HepG2 (cell line): ENCODE measurements around the gene FAM24B. TPM values are rescaled to one million over a fixed set of nuclear protein-coding genes. Genes with fewer than 3 reads are reported as not detected.

Experiments
- ASH2L ChIP-seq: fragments of 300-600, 200-600 bp; sonication (generic); IDR thresholded peaks from 2 replicates; pipeline ENCODE4 v1.7.0; 2017; ENCODE audit warnings: low read depth, mild to moderate bottlenecking, moderate library complexity, mixed read lengths, low read length; ENCODE audit not compliant: insufficient read length
- ATRX ChIP-seq: sonication (generic); formaldehyde crosslinking; IDR thresholded peaks from 2 replicates; pipeline ENCODE4 v1.4.0; 2020; ENCODE audit warnings: missing genetic modification reagents, borderline replicate concordance
- CREBL2 ChIP-seq: sonication (generic); formaldehyde crosslinking; IDR thresholded peaks from 2 replicates; pipeline ENCODE4 v1.8.1; 2023; ENCODE audit warnings: missing genetic modification reagents, mild to moderate bottlenecking, borderline replicate concordance
- CREM ChIP-seq, 2 experiments: sonication (generic) in 1 of 2; formaldehyde crosslinking in 1 of 2; IDR thresholded peaks; 2 replicates each; pipeline versions ENCODE4 v1.4.0 to v1.6.1; 2016 to 2020; ENCODE audit warnings: antibody characterized with exemption in 1 of 2, mild to moderate bottlenecking in 1 of 2, missing genetic modification reagents in 1 of 2
- GATA4 ChIP-seq: sonication (generic); IDR thresholded peaks from 2 replicates; pipeline ENCODE4 v1.6.1; 2016; ENCODE audit warnings: antibody characterized with exemption, low read depth, borderline replicate concordance
- GATAD2A ChIP-seq: IDR thresholded peaks from 2 replicates; pipeline ENCODE4 v1.6.1; 2016
- MAF1 ChIP-seq: sonication (generic); formaldehyde crosslinking; IDR thresholded peaks from 2 replicates; pipeline ENCODE4 v1.5.0; 2020; ENCODE audit warnings: missing genetic modification reagents, borderline replicate concordance
- PLSCR1 ChIP-seq: sonication (generic); formaldehyde crosslinking; IDR thresholded peaks from 2 replicates; pipeline ENCODE4 v1.5.0; 2020; ENCODE audit warnings: missing genetic modification reagents, mild to moderate bottlenecking, borderline replicate concordance
- PTBP1 ChIP-seq: fragments of 200-400 bp; formaldehyde crosslinking; IDR thresholded peaks from 2 replicates; pipeline ENCODE4 v1.6.1; 2018; ENCODE audit warnings: low read length, low read depth; ENCODE audit not compliant: poor library complexity, severe bottlenecking
- RFX3 ChIP-seq: IDR thresholded peaks from 2 replicates; pipeline ENCODE4 v1.6.1; 2016; ENCODE audit warnings: missing biosample characterization, missing genetic modification reagents
- SRSF1 ChIP-seq: fragments of 200-400 bp; formaldehyde crosslinking; optimal IDR thresholded peaks from 2 replicates; pipeline ENCODE3; 2017; ENCODE audit warnings: mild to moderate bottlenecking, low read depth, low read length, moderate library complexity
- THYN1 ChIP-seq: sonication (generic); formaldehyde crosslinking; IDR thresholded peaks from 2 replicates; pipeline ENCODE4 v1.8.1; 2023; ENCODE audit warnings: low read depth, mild to moderate bottlenecking, moderate library complexity, missing genetic modification reagents, borderline replicate concordance
- ZNF180 ChIP-seq: sonication (generic); formaldehyde crosslinking; IDR thresholded peaks from 2 replicates; pipeline ENCODE4 v1.4.0; 2020; ENCODE audit warnings: low read depth, missing genetic modification reagents, borderline replicate concordance
- ZNF510 ChIP-seq: sonication (generic); formaldehyde crosslinking; IDR thresholded peaks from 2 replicates; pipeline ENCODE4 v1.4.0; 2020; ENCODE audit warnings: low read depth, mild to moderate bottlenecking, missing genetic modification reagents
- ZNF891 ChIP-seq: sonication (generic); formaldehyde crosslinking; IDR thresholded peaks from 2 replicates; pipeline ENCODE4 v1.5.0; 2020; ENCODE audit warnings: mild to moderate bottlenecking, missing genetic modification reagents
- polyA plus RNA-seq, 8 experiments: library from polyadenylated mRNA; depleted of rRNA in 3 of 8; stranded (reverse) in 7 of 8; unstranded in 1 of 8; fragments of >200 nt; fragmentation: Illumina TruSeq in 4 of 8; extraction: Trizol in 4 of 8; gene quantifications; 2 replicates each; pipeline versions ENCODE4 v1.2.1 to v1.2.3, GENCODE V29; 2011 to 2016; ENCODE audit warnings: low read depth in 4 of 8, missing spikeins in 1 of 8, mixed read lengths in 1 of 8; ENCODE audit not compliant: insufficient read depth in 1 of 8
- total RNA-seq, 5 experiments: library from RNA; depleted of rRNA; stranded (reverse); fragments of >200 nt; fragmentation: Illumina TruSeq; extraction: Trizol; gene quantifications; 2 replicates each; pipeline ENCODE4 v1.2.3, GENCODE V29; 2016; ENCODE audit warnings: low read depth in 1 of 5
- TF ChIP-seq, protein P1 (sequence below): sonication (generic); formaldehyde crosslinking; IDR thresholded peaks from 2 replicates; pipeline ENCODE4 v1.4.0; 2020; ENCODE audit warnings: missing genetic modification reagents; ENCODE audit errors: not compliant biosample characterization
- TF ChIP-seq, protein P2 (sequence below): sonication (generic); formaldehyde crosslinking; IDR thresholded peaks from 2 replicates; pipeline ENCODE4 v1.5.1; 2020; ENCODE audit warnings: missing genetic modification reagents, mild to moderate bottlenecking, borderline replicate concordance
- TF ChIP-seq, protein P3 (sequence below), 2 experiments: sonication (generic) in 1 of 2; formaldehyde crosslinking in 1 of 2; IDR thresholded peaks; 2 replicates each; pipeline versions ENCODE4 v1.5.1 to v1.6.1; 2011 to 2020; ENCODE audit warnings: borderline replicate concordance in 1 of 2, low read depth in 1 of 2, low read length in 1 of 2, mild to moderate bottlenecking in 1 of 2, missing genetic modification reagents in 1 of 2, moderate library complexity in 1 of 2
- TF ChIP-seq, protein P4 (sequence below): sonication (generic); formaldehyde crosslinking; IDR thresholded peaks from 2 replicates; pipeline ENCODE4 v1.5.0; 2020; ENCODE audit warnings: mild to moderate bottlenecking, missing genetic modification reagents

The FAM24B gene
- total and polyA plus RNA-seq, 2 of the 13 experiments (the other 11 are each of a cell fraction or from before 2014, with no cell fraction given): 1.9 to 3.0 TPM

- TF ChIP-seq CREBL2 (CRISPR knock-in tag) (peak; percentile 100), RFX3 (CRISPR knock-in tag) (peak; percentile 87), ZNF510 (peak; percentile 100), GATA4 (no peak), SRSF1 (no peak), PTBP1 (no peak), GATAD2A (CRISPR knock-in tag) (peak; percentile 94), MAF1 (CRISPR knock-in tag) (peak; percentile 100), ATRX (CRISPR knock-in tag) (peak; percentile 99), ASH2L (no peak), THYN1 (CRISPR knock-in tag) (peak; percentile 91; the same call in 1 of the 2 replicates), ZNF180 (CRISPR knock-in tag) (peak; percentile 99; the same call in 1 of the 2 replicates), PLSCR1 (CRISPR knock-in tag) (peak; percentile 99), CREM (IDR thresholded peaks at IDR 0.05) (no peak), CREM (CRISPR knock-in tag; IDR thresholded peaks at IDR 0.05) (peak; percentile 86), ZNF891 (CRISPR knock-in tag) (peak; percentile 100)
- TF ChIP-seq, protein P1, sequence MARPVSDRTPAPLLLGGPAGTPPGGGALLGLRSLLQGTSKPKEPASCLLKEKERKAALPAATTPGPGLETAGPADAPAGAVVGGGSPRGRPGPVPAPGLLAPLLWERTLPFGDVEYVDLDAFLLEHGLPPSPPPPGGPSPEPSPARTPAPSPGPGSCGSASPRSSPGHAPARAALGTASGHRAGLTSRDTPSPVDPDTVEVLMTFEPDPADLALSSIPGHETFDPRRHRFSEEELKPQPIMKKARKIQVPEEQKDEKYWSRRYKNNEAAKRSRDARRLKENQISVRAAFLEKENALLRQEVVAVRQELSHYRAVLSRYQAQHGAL (CRISPR knock-in tag): peak; percentile 100
- TF ChIP-seq, protein P2, sequence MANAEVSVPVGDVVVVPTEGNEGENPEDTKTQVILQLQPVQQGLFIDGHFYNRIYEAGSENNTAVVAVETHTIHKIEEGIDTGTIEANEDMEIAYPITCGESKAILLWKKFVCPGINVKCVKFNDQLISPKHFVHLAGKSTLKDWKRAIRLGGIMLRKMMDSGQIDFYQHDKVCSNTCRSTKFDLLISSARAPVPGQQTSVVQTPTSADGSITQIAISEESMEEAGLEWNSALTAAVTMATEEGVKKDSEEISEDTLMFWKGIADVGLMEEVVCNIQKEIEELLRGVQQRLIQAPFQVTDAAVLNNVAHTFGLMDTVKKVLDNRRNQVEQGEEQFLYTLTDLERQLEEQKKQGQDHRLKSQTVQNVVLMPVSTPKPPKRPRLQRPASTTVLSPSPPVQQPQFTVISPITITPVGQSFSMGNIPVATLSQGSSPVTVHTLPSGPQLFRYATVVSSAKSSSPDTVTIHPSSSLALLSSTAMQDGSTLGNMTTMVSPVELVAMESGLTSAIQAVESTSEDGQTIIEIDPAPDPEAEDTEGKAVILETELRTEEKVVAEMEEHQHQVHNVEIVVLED (CRISPR knock-in tag): peak; percentile 60; the same call in 1 of the 2 replicates
- TF ChIP-seq, protein P3, sequence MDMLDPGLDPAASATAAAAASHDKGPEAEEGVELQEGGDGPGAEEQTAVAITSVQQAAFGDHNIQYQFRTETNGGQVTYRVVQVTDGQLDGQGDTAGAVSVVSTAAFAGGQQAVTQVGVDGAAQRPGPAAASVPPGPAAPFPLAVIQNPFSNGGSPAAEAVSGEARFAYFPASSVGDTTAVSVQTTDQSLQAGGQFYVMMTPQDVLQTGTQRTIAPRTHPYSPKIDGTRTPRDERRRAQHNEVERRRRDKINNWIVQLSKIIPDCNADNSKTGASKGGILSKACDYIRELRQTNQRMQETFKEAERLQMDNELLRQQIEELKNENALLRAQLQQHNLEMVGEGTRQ (IDR thresholded peaks at IDR 0.05; ENCODE audit: low read depth, low read length): no peak
- TF ChIP-seq, protein P3 (CRISPR knock-in tag; IDR thresholded peaks at IDR 0.05; ENCODE audit: borderline replicate concordance): no peak
- TF ChIP-seq, protein P4, sequence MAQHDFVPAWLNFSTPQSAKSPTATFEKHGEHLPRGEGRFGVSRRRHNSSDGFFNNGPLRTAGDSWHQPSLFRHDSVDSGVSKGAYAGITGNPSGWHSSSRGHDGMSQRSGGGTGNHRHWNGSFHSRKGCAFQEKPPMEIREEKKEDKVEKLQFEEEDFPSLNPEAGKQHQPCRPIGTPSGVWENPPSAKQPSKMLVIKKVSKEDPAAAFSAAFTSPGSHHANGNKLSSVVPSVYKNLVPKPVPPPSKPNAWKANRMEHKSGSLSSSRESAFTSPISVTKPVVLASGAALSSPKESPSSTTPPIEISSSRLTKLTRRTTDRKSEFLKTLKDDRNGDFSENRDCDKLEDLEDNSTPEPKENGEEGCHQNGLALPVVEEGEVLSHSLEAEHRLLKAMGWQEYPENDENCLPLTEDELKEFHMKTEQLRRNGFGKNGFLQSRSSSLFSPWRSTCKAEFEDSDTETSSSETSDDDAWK (CRISPR knock-in tag): no peak
Observed at GRCh38 chr10:122911889-122912484, 32.6 kb upstream of the FAM24B start (continued).
